OCI-LY1 (cell line): ENCODE data around the gene SDR42E1.

Source experiments
- H2AFZ ChIP-seq: fragments of 200-600 bp; sonication (generic), shearing (Covaris generic); 2 replicates; pipeline ENCODE4 v1.6.0; 2014; ENCODE audit warnings: antibody characterized with exemption, mild to moderate bottlenecking, low read length
- H3F3A ChIP-seq: fragments of 200-600 bp; sonication (generic), shearing (Covaris generic); 2 replicates; pipeline ENCODE4 v1.6.0; 2014; ENCODE audit warnings: mild to moderate bottlenecking, antibody characterized with exemption, low read length, moderate library complexity; ENCODE audit not compliant: insufficient read depth
- H3K27ac ChIP-seq: fragments of 200-600 bp; sonication (generic); 2 replicates; pipeline ENCODE4 v1.5.1; 2014; ENCODE audit warnings: low read length, mixed run types, mild to moderate bottlenecking, low read depth; ENCODE audit not compliant: poor library complexity, severe bottlenecking
- H3K27me3 ChIP-seq: fragments of 200-600 bp; sonication (generic); 2 replicates; pipeline ENCODE4 v1.6.0; 2014; ENCODE audit warnings: antibody characterized with exemption, mild to moderate bottlenecking, low read length, moderate library complexity; ENCODE audit not compliant: insufficient read depth
- H3K36me3 ChIP-seq: fragments of 200-600 bp; sonication (generic); 2 replicates; pipeline ENCODE4 v1.6.1; 2014; ENCODE audit warnings: mild to moderate bottlenecking, antibody characterized with exemption, low read length, moderate library complexity, mixed read lengths; ENCODE audit not compliant: insufficient read depth
- H3K4me1 ChIP-seq: fragments of 200-600 bp; sonication (generic); 2 replicates; pipeline ENCODE4 v1.5.1; 2014; ENCODE audit warnings: mild to moderate bottlenecking, low read length, moderate library complexity; ENCODE audit not compliant: insufficient read depth, severe bottlenecking
- H3K4me2 ChIP-seq: fragments of 200-600 bp; sonication (generic), shearing (Covaris generic); 2 replicates; pipeline ENCODE4 v1.6.1; 2014; ENCODE audit warnings: low read length
- H3K4me3 ChIP-seq: fragments of 200-600 bp; sonication (generic); 2 replicates; pipeline ENCODE4 v1.5.1; 2014; ENCODE audit warnings: low read length, low read depth, mild to moderate bottlenecking, mixed read lengths; ENCODE audit not compliant: poor library complexity, severe bottlenecking
- H3K79me2 ChIP-seq: fragments of 200-600 bp; shearing (Covaris generic); 2 replicates; pipeline ENCODE4 v1.6.1; 2016; ENCODE audit warnings: mixed run types, low read length, mixed read lengths; ENCODE audit not compliant: insufficient read depth
- H3K9ac ChIP-seq: fragments of 200-600 bp; sonication (generic), shearing (Covaris generic); 2 replicates; pipeline ENCODE4 v1.6.1; 2014; ENCODE audit warnings: mild to moderate bottlenecking, low read length, mixed read lengths
- H3K9me2 ChIP-seq: fragments of 200-600 bp; sonication (generic), shearing (Covaris generic); 2 replicates; pipeline ENCODE4 v1.6.1; 2014; ENCODE audit warnings: low read depth, mild to moderate bottlenecking, low read length, mixed read lengths
- H3K9me3 ChIP-seq: fragments of 200-600 bp; shearing (Covaris generic); 2 replicates; pipeline ENCODE4 v1.6.1; 2014; ENCODE audit warnings: low read length, mixed read lengths
- H4K20me1 ChIP-seq: fragments of 200-600 bp; sonication (generic), shearing (Covaris generic); 2 replicates; pipeline ENCODE4 v1.6.0; 2016; ENCODE audit warnings: mild to moderate bottlenecking, low read length; ENCODE audit not compliant: insufficient read depth
- CTCF ChIP-seq: fragments of 200-600 bp; sonication (generic), shearing (Covaris generic); IDR thresholded peaks from 2 replicates; pipeline ENCODE4 v1.5.1; 2017; ENCODE audit warnings: mild to moderate bottlenecking, antibody characterized with exemption, low read length, moderate library complexity, mixed read lengths
- EZH2 ChIP-seq: fragments of 200-600 bp; sonication (generic), shearing (Covaris generic); IDR thresholded peaks from 2 replicates; pipeline ENCODE4 v1.8.0; 2017; ENCODE audit warnings: borderline replicate concordance, mixed run types, mild to moderate bottlenecking, antibody characterized with exemption, low read length, moderate library complexity, mixed read lengths

Gene SDR42E1

GRCh38 chr16:82017911-82018568 is 6.8 kb upstream of the SDR42E1 start:
- Histone ChIP-seq H3K4me3 (no peak overlapping the region), H3K4me1 (no peaks in the 10 kb centered on the region), H2AFZ (no peak overlapping the region), H3K9me2 (no peaks in the 10 kb centered on the region), H4K20me1 (no peaks in the 10 kb centered on the region), H3K27me3 (peaks cover 3% of the 10 kb centered on the region; the same call in 1 of the 2 replicates), H3K27ac (no peak overlapping the region), H3K36me3 (no peaks in the 10 kb centered on the region), H3K79me2 (no peaks in the 10 kb centered on the region), H3K4me2 (no peak overlapping the region), H3K9ac (no peak overlapping the region), H3K9me3 (no peaks in the 10 kb centered on the region), H3F3A (no peaks in the 10 kb centered on the region)
- TF ChIP-seq CTCF (no peak), EZH2 (no peak)

- Histone ChIP-seq H3K79me2 (no peaks in the 10 kb centered on the region), H3K9ac (no peak overlapping the region), H3K27ac (no peak overlapping the region), H3K4me1 (no peaks in the 10 kb centered on the region), H2AFZ (no peak overlapping the region), H4K20me1 (no peaks in the 10 kb centered on the region), H3K9me3 (no peaks in the 10 kb centered on the region), H3K9me2 (no peaks in the 10 kb centered on the region), H3K27me3 (peaks cover 3% of the 10 kb centered on the region; the same call in 1 of the 2 replicates), H3K36me3 (no peaks in the 10 kb centered on the region), H3K4me2 (no peak overlapping the region), H3F3A (no peaks in the 10 kb centered on the region), H3K4me3 (no peak overlapping the region)
- TF ChIP-seq CTCF = no peak
Measured at GRCh38 chr16:82016964-82017363, 5.7 kb upstream of the SDR42E1 start.

GRCh38 chr16:82016263-82016662 is 5.0 kb upstream of the SDR42E1 start:
- H3K4me1 ChIP-seq = peaks cover 4% of the 10 kb centered on the region
- peaks cover 3% of the 10 kb centered on the region; the same call in 1 of the 2 replicates for H3K27me3 ChIP-seq
- TF ChIP-seq EZH2 (no peak), CTCF (no peak; the same call in 1 of the 2 replicates)
- H3F3A ChIP-seq = no peaks in the 10 kb centered on the region
- no peaks in the 10 kb centered on the region for H3K9me2 ChIP-seq
- no peak overlapping the region for H3K27ac ChIP-seq
- H4K20me1 ChIP-seq = no peaks in the 10 kb centered on the region
- no peak overlapping the region for H3K4me3 ChIP-seq
- H3K9me3 ChIP-seq = no peaks in the 10 kb centered on the region
- no peaks in the 10 kb centered on the region for H3K36me3 ChIP-seq
- no peak overlapping the region for H3K9ac ChIP-seq
- no peak overlapping the region for H2AFZ ChIP-seq
- H3K4me2 ChIP-seq = no peak overlapping the region
- no peaks in the 10 kb centered on the region for H3K79me2 ChIP-seq
